Liver (tissue), 9 donors: Measurements from ENCODE around the gene IBA57. TPM values are rescaled to one million over a fixed set of nuclear protein-coding genes. Genes with fewer than 3 reads are reported as not detected.

Source experiments
- DNase-seq: peaks from one replicate; pipeline ENCODE4 v3.0.0-alpha.2; 2017; ENCODE audit warnings: low spot score
- H3K27ac ChIP-seq, 2 donors: one replicate each; pipeline ENCODE4 v1.7.0; 2013; ENCODE audit warnings: inconsistent platforms in 2 of 2, low read length in 2 of 2, control low read depth in 1 of 2, low read depth in 1 of 2, mild to moderate bottlenecking in 1 of 2
- H3K27me3 ChIP-seq, 4 donors: one replicate each; pipeline versions ENCODE4 v1.6.1 to v1.7.0; 2013; ENCODE audit warnings: low read length in 3 of 4, inconsistent platforms in 1 of 4, mild to moderate bottlenecking in 1 of 4, moderate library complexity in 1 of 4; ENCODE audit not compliant: control insufficient read depth in 4 of 4, insufficient read depth in 4 of 4
- H3K36me3 ChIP-seq, 4 donors: one replicate each; pipeline versions ENCODE4 v1.6.1 to v1.7.0; 2013; ENCODE audit warnings: low read length in 3 of 4, mild to moderate bottlenecking in 3 of 4, low read depth in 1 of 4, moderate library complexity in 1 of 4; ENCODE audit not compliant: control insufficient read depth in 4 of 4, insufficient read depth in 3 of 4
- H3K4me1 ChIP-seq, 4 donors: one replicate each; pipeline versions ENCODE4 v1.6.1 to v1.7.0; 2013; ENCODE audit warnings: low read length in 3 of 4, mild to moderate bottlenecking in 3 of 4, moderate library complexity in 1 of 4; ENCODE audit not compliant: control insufficient read depth in 4 of 4, insufficient read depth in 4 of 4
- H3K4me3 ChIP-seq, 3 donors: one replicate each; pipeline versions ENCODE4 v1.6.1 to v1.7.0; 2013; ENCODE audit warnings: low read length in 3 of 3, control low read depth in 1 of 3, low read depth in 1 of 3, mild to moderate bottlenecking in 1 of 3
- H3K9ac ChIP-seq, 2 donors: one replicate each; pipeline ENCODE4 v1.7.0; 2013; ENCODE audit warnings: low read length in 2 of 2, mild to moderate bottlenecking in 2 of 2, moderate library complexity in 2 of 2, control low read depth in 1 of 2, low read depth in 1 of 2
- H3K9me3 ChIP-seq, 4 donors: one replicate each; pipeline versions ENCODE4 v1.6.1 to v1.7.0; 2013; ENCODE audit warnings: low read length in 3 of 4; ENCODE audit not compliant: control insufficient read depth in 4 of 4
- ATF3 ChIP-seq: IDR thresholded peaks from 2 replicates; pipeline ENCODE4 v1.6.1; 2016; ENCODE audit warnings: antibody characterized with exemption
- CTCF ChIP-seq: fragments of 150-350 bp; IDR thresholded peaks from 2 replicates; pipeline ENCODE4 v1.5.1; 2017; ENCODE audit warnings: improper control_type of control experiment, low read depth, low read length; ENCODE audit not compliant: missing input control
- FOXA1 ChIP-seq: IDR thresholded peaks from 2 replicates; pipeline ENCODE4 v1.6.1; 2016; ENCODE audit warnings: antibody characterized with exemption
- FOXA2 ChIP-seq: IDR thresholded peaks from 2 replicates; pipeline ENCODE4 v1.6.1; 2016; ENCODE audit warnings: antibody characterized with exemption
- GABPA ChIP-seq, 2 donors: IDR thresholded peaks in 1 of 2; conservative IDR thresholded peaks in 1 of 2; 2 replicates each; pipeline ENCODE4 v1.6.1; 2016; ENCODE audit warnings: antibody characterized with exemption in 2 of 2, mild to moderate bottlenecking in 1 of 2, moderate library complexity in 1 of 2
- HNF4A ChIP-seq, 2 donors: conservative IDR thresholded peaks; 2 replicates each; pipeline ENCODE4 v1.6.1; 2016; ENCODE audit warnings: antibody characterized with exemption in 2 of 2, mild to moderate bottlenecking in 2 of 2
- HNF4G ChIP-seq: IDR thresholded peaks from 2 replicates; pipeline ENCODE4 v1.6.1; 2016; ENCODE audit warnings: antibody characterized with exemption
- JUND ChIP-seq, 2 donors: IDR thresholded peaks; 2 replicates each; pipeline ENCODE4 v1.6.1; 2016; ENCODE audit warnings: antibody characterized with exemption in 2 of 2
- MAX ChIP-seq: IDR thresholded peaks from 2 replicates; pipeline ENCODE4 v1.6.1; 2016; ENCODE audit warnings: antibody characterized with exemption
- NR2F2 ChIP-seq: IDR thresholded peaks from 2 replicates; pipeline ENCODE4 v1.6.1; 2016; ENCODE audit warnings: antibody characterized with exemption
- RAD21 ChIP-seq, 2 donors: IDR thresholded peaks; 2 replicates each; pipeline ENCODE4 v1.6.1; 2016; ENCODE audit warnings: antibody characterized with exemption in 2 of 2, mild to moderate bottlenecking in 2 of 2
- REST ChIP-seq: IDR thresholded peaks from 2 replicates; pipeline ENCODE4 v1.6.1; 2016; ENCODE audit warnings: antibody characterized with exemption, mild to moderate bottlenecking
- SP1 ChIP-seq: IDR thresholded peaks from 2 replicates; pipeline ENCODE4 v1.6.1; 2018; ENCODE audit warnings: antibody characterized with exemption, mild to moderate bottlenecking
- TAF1 ChIP-seq: conservative IDR thresholded peaks from 2 replicates; pipeline ENCODE4 v1.6.1; 2016; ENCODE audit warnings: antibody characterized with exemption, mild to moderate bottlenecking
- YY1 ChIP-seq: IDR thresholded peaks from 2 replicates; pipeline ENCODE4 v1.6.1; 2016; ENCODE audit warnings: antibody characterized with exemption, mild to moderate bottlenecking
- ZBTB33 ChIP-seq: IDR thresholded peaks from 2 replicates; pipeline ENCODE4 v1.6.1; 2016; ENCODE audit warnings: antibody characterized with exemption
- WGBS: extraction: QIAGEN DNeasy Blood & Tissue Kit; methylation state at CpG from one replicate; pipeline ENCODE4 v1.1.7; 2013; 5-methylcytosine and 5-hydroxymethylcytosine counted together
- polyA plus RNA-seq, 2 donors: library from polyadenylated mRNA; stranded (reverse) in 1 of 2; unstranded in 1 of 2; fragments of 200-250 nt in 1 of 2; fragments of >200 nt in 1 of 2; fragmentation: Nextera tagmentation in 1 of 2; extraction: Ambion mirVana in 1 of 2; gene quantifications; one replicate each; pipeline versions ENCODE4 v1.2.1 to v1.2.3, GENCODE V29; 2013 to 2015
- total RNA-seq, 2 donors: library from RNA; depleted of rRNA; stranded (reverse); fragments of >200 nt; gene quantifications; one replicate each; pipeline ENCODE4 v1.2.3, GENCODE V29; 2014
- donor health status: healthy.
- donor health status: healthy.
- donor health status: healthy.
- donor health status: healthy.
- donor health status: healthy.

Gene IBA57
- total and polyA plus RNA-seq, 4 donors = 1.6 to 12.0 (median 8.4) TPM

GRCh38 chr1:228139406-228139930 is 26.1 kb upstream of the IBA57 start:
- peak; percentile 63 for TF ChIP-seq YY1
- no peak for TF ChIP-seq CTCF
- TF ChIP-seq RAD21 (IDR thresholded peaks at IDR 0.05) = peak in 1 of 2 donors; percentile 22
- no peak for TF ChIP-seq REST
- no peak for TF ChIP-seq JUND (IDR thresholded peaks at IDR 0.05)
- TF ChIP-seq GABPA (IDR thresholded peaks at IDR 0.05 in 1 of 2, conservative IDR thresholded peaks at IDR 0.05 in 1 of 2) = no peak
- no peaks in the 10 kb centered on the region for H3K36me3 ChIP-seq
- WGBS = 29% methylated on average over 30 of the region's 30 CpGs
- peak overlapping the region; percentile 88 to 97 for H3K27ac ChIP-seq
- no peak for DNase-seq
- H3K4me3 ChIP-seq = peak overlapping the region; percentile 63 to 85 (median 77)
- H3K9me3 ChIP-seq = no peaks in the 10 kb centered on the region
- H3K9ac ChIP-seq = peak overlapping the region; percentile 8 to 49
- peaks cover 14 to 30% (median 23%) of the 10 kb centered on the region in 4 donors for H3K4me1 ChIP-seq
- no peaks in the 10 kb centered on the region for H3K27me3 ChIP-seq

GRCh38 chr1:228139931-228140723 is 25.5 kb upstream of the IBA57 start, which contains the start of gene GUK1:
GUK1 (plus strand) TSS chr1:228140279; CDS start chr1:228140303, 24 bp downstream.
- DNase-seq = peak; percentile 99
- under 1% methylated on average over 95 of the region's 95 CpGs for WGBS
- peaks cover 14 to 30% (median 23%) of the 10 kb centered on the region in 4 donors for H3K4me1 ChIP-seq
- peak in 1 of 2 donors; percentile 29 for TF ChIP-seq HNF4A (conservative IDR thresholded peaks at IDR 0.05)
- no peak for TF ChIP-seq NR2F2
- TF ChIP-seq HNF4G = no peak
- peak; percentile 52 for TF ChIP-seq FOXA1
- TF ChIP-seq RAD21 (IDR thresholded peaks at IDR 0.05) = peak in 1 of 2 donors; percentile 2
- TF ChIP-seq FOXA2 = no peak
- TF ChIP-seq CTCF = peak; percentile 46
- no peak for TF ChIP-seq ZBTB33
- TF ChIP-seq GABPA (IDR thresholded peaks at IDR 0.05 in 1 of 2, conservative IDR thresholded peaks at IDR 0.05 in 1 of 2) = peak in 1 of 2 donors; percentile 87
- peak; percentile 94 for TF ChIP-seq SP1
- TF ChIP-seq MAX = no peak
- peak; percentile 56 for TF ChIP-seq REST
- no peak for TF ChIP-seq TAF1
- no peak for TF ChIP-seq ATF3

More at GRCh38 chr1:228139931-228140723, 25.5 kb upstream of the IBA57 start, which contains the start of gene GUK1:
- Histone ChIP-seq H3K4me3 (peak within 1 kb of the TSS; percentile 63 to 85 (median 85)), H3K27me3 (no peaks in the 10 kb centered on the region), H3K9me3 (no peaks in the 10 kb centered on the region), H3K36me3 (no peaks in the 10 kb centered on the region), H3K27ac (peak within 1 kb of the TSS; percentile 97), H3K9ac (peak within 1 kb of the TSS; percentile 57 to 79)
